HPDE6-E6E7 (cell line): Measurements from ENCODE around the gene PRKAR2A.

Source experiments
- DNase-seq: peaks from one replicate; pipeline ENCODE4 v3.0.0; 2011; ENCODE audit warnings: missing footprints; ENCODE audit errors: extremely low spot score

The PRKAR2A gene

GRCh38 chr3:48847504-48848423, at the start of gene PRKAR2A:
Gene PRKAR2A, minus strand, starts transcription at chr3:48847874. Its CDS starts 278 bp downstream, at chr3:48847596.
- peak; percentile 63 for DNase-seq

- no peak for DNase-seq
Measured at GRCh38 chr3:48896936-48897335, 49.3 kb upstream of the PRKAR2A start.

- no peak for DNase-seq
Measured at GRCh38 chr3:48894516-48894915, 46.8 kb upstream of the PRKAR2A start.

GRCh38 chr3:48891606-48892005, 43.9 kb upstream of the PRKAR2A start:
- no peak for DNase-seq

- no peak for DNase-seq
Measured at GRCh38 chr3:48885753-48886152, 38.1 kb upstream of the PRKAR2A start.

GRCh38 chr3:48881652-48882114, 34.0 kb upstream of the PRKAR2A start:
- DNase-seq, result no peak

GRCh38 chr3:48881006-48881405, 33.3 kb upstream of the PRKAR2A start:
- no peak for DNase-seq

- DNase-seq, result no peak
Measured at GRCh38 chr3:48879994-48880377, 32.3 kb upstream of the PRKAR2A start.

GRCh38 chr3:48879307-48879993, 31.8 kb upstream of the PRKAR2A start:
- DNase-seq, result no peak

GRCh38 chr3:48877671-48878070, 30.0 kb upstream of the PRKAR2A start:
- DNase-seq, result no peak

GRCh38 chr3:48863122-48863521, 15.4 kb upstream of the PRKAR2A start:
- DNase-seq, result no peak

GRCh38 chr3:48859206-48859605, 11.5 kb upstream of the PRKAR2A start:
- no peak for DNase-seq

- no peak for DNase-seq
Measured at GRCh38 chr3:48858709-48859108, 11.0 kb upstream of the PRKAR2A start.

- no peak for DNase-seq
Measured at GRCh38 chr3:48857641-48858040, 10.0 kb upstream of the PRKAR2A start.

GRCh38 chr3:48856469-48856868, 8.8 kb upstream of the PRKAR2A start:
- DNase-seq, result no peak

GRCh38 chr3:48855681-48856447, 8.2 kb upstream of the PRKAR2A start:
- DNase-seq, result no peak

GRCh38 chr3:48852151-48852550, 4.5 kb upstream of the PRKAR2A start:
- no peak for DNase-seq

- DNase-seq, result no peak
Measured at GRCh38 chr3:48851407-48851806, 3.7 kb upstream of the PRKAR2A start.

GRCh38 chr3:48848816-48849515, 1.3 kb upstream of the PRKAR2A start:
- no peak for DNase-seq

GRCh38 chr3:48847053-48847503, 596 bp downstream of the PRKAR2A start:
- DNase-seq, result peak; percentile 19

GRCh38 chr3:48845170-48845569, 2.5 kb downstream of the PRKAR2A start:
- no peak for DNase-seq
